ENCODE measurements around the gene KANK3. TPM values are rescaled to one million over a fixed set of nuclear protein-coding genes. Genes with fewer than 3 reads are reported as not detected.
"Not testable (repeated sequence)": the region's sequence is repeated elsewhere in the genome, so short reads cannot be mapped to it uniquely, and the experiment has no call there.

Gene KANK3
- total RNA-seq, 2 experiments from 2014 or later: 7.4 to 8.7 TPM

DNA sequence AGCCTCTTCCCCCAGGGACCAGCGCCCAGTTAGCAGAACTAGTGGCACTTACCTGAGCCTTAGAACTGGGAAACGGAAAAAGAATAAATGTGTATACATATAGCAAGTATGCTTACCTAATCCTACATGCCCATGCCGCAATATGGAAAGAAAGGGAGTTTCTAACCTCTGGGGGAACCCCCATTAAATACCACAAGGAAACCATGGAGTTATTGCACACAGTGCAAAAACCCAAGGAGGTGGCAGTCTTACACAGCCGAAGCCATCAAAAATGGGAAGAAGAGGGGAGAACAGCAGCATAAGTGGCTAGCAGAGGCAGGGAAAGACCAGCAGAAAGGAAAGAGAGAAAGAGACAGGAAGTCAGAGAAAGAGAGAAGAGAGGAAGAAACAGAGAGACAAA, 41.5 kb upstream of the KANK3 start:
- H3K4me3 Mint-ChIP-seq; H3K36me3 Mint-ChIP-seq (ENCODE audit: low read depth); DNase-seq; POLR2A ChIA-PET; CTCF ChIA-PET; H3K9me3 Mint-ChIP-seq; H3K27ac Mint-ChIP-seq; H3K27me3 Mint-ChIP-seq: not testable (repeated sequence)
- H3K4me1 Mint-ChIP-seq: peaks cover 14% of the 10 kb centered on the region

- POLR2A ChIA-PET: interaction anchor here (1.0 kb wide), 1 partner anchor 11 kb away, joined by 7 read pairs; the partner anchor contains the start of gene RAB11B
These were observed 36.3 kb upstream of the KANK3 start for GRCh38 chr19:8379156-8379891.

DNA sequence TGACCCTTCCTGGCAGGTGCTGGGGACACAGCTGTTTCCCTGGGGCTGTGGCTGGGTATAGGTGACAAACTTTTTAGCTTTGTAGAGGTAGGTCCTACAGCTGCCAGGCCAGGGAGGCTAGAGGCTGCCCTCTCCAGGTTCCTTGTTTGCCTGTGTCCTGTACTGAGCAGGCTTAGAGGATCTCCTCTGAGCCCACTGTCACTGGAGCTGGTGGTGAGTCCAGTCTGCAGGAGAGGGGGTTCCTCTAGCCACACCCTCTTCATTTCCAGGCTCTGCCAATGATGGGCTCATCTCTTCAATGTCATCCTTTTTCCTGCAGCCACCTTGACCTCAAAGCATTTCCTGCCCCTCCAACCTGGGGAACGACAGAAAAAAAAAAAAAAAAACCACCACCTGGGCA, 34.5 kb upstream of the KANK3 start:
- peaks cover 4% of the 10 kb centered on the region for H3K36me3 Mint-ChIP-seq (ENCODE audit: low read depth)
- POLR2A ChIA-PET: no interaction called here
- CTCF ChIA-PET: no interaction called here
- no peak overlapping the region for H3K4me3 Mint-ChIP-seq
- peaks cover 13% of the 10 kb centered on the region for H3K4me1 Mint-ChIP-seq
- no peak for DNase-seq
- no peaks in the 10 kb centered on the region for H3K27me3 Mint-ChIP-seq
- H3K9me3 Mint-ChIP-seq: no peaks in the 10 kb centered on the region
- H3K27ac Mint-ChIP-seq: no peak overlapping the region

More at GRCh38 chr19:8379156-8379891, 36.3 kb upstream of the KANK3 start:
- not testable (repeated sequence) for DNase-seq; H3K27me3 Mint-ChIP-seq; H3K9me3 Mint-ChIP-seq; H3K36me3 Mint-ChIP-seq (ENCODE audit: low read depth); H3K4me3 Mint-ChIP-seq; H3K27ac Mint-ChIP-seq
- CTCF ChIA-PET: interaction anchor here (0.9 kb wide), 1 partner anchor 25 kb away, joined by 3 read pairs; no protein-coding TSS in a partner anchor
- H3K4me1 Mint-ChIP-seq: peaks cover 13% of the 10 kb centered on the region

DNA sequence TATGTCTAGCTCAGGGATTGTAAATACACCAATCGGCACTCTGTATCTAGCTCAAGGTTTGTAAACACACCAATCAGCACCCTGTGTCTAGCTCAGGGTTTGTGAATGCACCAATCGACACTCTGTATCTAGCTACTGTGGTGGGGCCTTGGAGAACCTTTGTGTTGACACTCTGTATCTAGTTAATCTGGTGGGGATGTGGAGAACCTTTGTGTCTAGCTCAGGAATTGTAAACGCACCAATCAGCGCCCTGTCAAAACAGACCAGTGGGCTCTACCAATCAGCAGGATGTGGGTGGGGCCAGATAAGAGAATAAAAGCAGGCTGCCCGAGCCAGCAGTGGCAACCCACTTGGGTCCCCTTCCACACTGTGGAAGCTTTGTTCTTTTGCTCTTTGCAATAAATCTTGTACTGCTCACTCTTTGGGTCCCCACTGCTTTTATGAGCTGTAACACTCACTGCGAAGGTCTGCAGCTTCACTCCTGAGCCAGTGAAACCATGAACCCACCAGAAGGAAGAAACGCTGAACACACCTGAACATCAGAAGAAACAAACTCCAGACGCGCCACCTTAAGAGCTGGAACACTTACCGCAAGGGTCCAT, 33.4 kb upstream of the KANK3 start:
- H3K9me3 Mint-ChIP-seq; H3K27me3 Mint-ChIP-seq; POLR2A ChIA-PET; DNase-seq; H3K4me3 Mint-ChIP-seq; CTCF ChIA-PET; H3K36me3 Mint-ChIP-seq (ENCODE audit: low read depth); H3K27ac Mint-ChIP-seq: not testable (repeated sequence)
- H3K4me1 Mint-ChIP-seq: peaks cover 13% of the 10 kb centered on the region

DNA sequence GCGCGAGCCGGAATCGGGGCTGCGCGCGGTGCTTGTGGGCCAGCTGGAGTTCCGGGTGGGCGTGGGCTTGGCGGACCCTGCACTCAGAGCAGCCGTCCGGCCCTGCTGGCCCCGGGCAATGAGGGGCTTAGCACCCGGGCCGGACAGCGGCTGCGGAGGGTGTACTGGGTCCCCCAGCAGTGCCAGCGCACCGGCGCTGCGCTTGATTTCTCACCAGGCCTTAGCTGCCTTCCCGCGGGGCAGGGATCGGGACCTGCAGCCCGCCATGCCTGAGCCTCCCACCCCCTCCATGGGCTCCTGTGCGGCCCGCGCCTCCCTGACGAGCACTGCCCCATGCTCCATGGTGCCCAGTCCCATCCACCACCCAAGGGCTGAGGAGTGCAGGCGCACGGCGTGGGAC, 32.7 kb upstream of the KANK3 start:
- CTCF ChIA-PET; DNase-seq; H3K27me3 Mint-ChIP-seq; H3K36me3 Mint-ChIP-seq (ENCODE audit: low read depth); H3K4me3 Mint-ChIP-seq; H3K9me3 Mint-ChIP-seq; POLR2A ChIA-PET; H3K27ac Mint-ChIP-seq: not testable (repeated sequence)
- H3K4me1 Mint-ChIP-seq: peaks cover 13% of the 10 kb centered on the region

GRCh38 chr19:8373867-8374813, 31.1 kb upstream of the KANK3 start:
- Mint-ChIP-seq H3K4me1 (peaks cover 13% of the 10 kb centered on the region), H3K4me3 (no peak overlapping the region), H3K9me3 (no peaks in the 10 kb centered on the region), H3K27me3 (no peaks in the 10 kb centered on the region), H3K36me3 (ENCODE audit: low read depth) (peaks cover 4% of the 10 kb centered on the region), H3K27ac (no peak overlapping the region)
- ChIA-PET POLR2A (interaction anchor here (1.6 kb wide), 1 partner anchor 10 kb away, joined by 3 read pairs; the partner anchor contains the start of gene ANGPTL4), CTCF (no interaction called here)
- no peak for DNase-seq

DNA sequence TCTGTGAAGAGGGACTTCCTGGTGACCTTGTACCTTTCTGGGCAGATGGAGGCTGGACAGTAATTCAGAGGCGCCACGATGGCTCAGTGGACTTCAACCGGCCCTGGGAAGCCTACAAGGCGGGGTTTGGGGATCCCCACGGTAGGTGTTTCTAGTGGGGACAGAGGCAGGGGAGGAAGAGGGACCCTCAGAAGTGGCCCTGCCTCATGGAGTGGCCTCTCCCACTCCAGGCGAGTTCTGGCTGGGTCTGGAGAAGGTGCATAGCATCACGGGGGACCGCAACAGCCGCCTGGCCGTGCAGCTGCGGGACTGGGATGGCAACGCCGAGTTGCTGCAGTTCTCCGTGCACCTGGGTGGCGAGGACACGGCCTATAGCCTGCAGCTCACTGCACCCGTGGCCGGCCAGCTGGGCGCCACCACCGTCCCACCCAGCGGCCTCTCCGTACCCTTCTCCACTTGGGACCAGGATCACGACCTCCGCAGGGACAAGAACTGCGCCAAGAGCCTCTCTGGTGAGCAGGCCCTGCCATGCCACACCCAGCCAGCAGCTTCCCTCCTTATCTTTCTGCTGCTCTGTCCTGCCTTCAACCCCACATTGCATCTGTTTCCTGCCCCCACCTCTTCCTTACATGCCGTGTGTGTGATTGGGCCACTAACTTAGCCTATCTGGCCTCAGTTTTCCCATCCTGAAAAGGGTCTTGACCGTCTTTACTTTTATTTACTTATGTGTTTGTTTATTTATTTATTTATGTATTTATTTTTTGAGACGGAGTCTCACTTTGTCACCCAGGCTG, 28.1 kb upstream of the KANK3 start:
- ChIA-PET POLR2A (no interaction called here), CTCF (interaction anchor here (0.6 kb wide), 1 partner anchor 18 kb away, joined by 4 read pairs; no protein-coding TSS in a partner anchor)
- no peaks in the 10 kb centered on the region for H3K9me3 Mint-ChIP-seq
- no peaks in the 10 kb centered on the region for H3K36me3 Mint-ChIP-seq (ENCODE audit: low read depth)
- H3K27ac Mint-ChIP-seq: no peak overlapping the region
- no peak for DNase-seq
- no peak overlapping the region for H3K4me3 Mint-ChIP-seq
- H3K4me1 Mint-ChIP-seq: no peaks in the 10 kb centered on the region
- peaks cover 15% of the 10 kb centered on the region for H3K27me3 Mint-ChIP-seq

- Mint-ChIP-seq H3K27me3 (peaks cover 23% of the 10 kb centered on the region), H3K4me1 (no peaks in the 10 kb centered on the region), H3K36me3 (ENCODE audit: low read depth) (no peaks in the 10 kb centered on the region), H3K4me3 (no peak overlapping the region), H3K27ac (no peak overlapping the region), H3K9me3 (no peaks in the 10 kb centered on the region)
- ChIA-PET CTCF (interaction anchor here (0.6 to 1.2 kb wide), 2 partner anchors 16 to 17 kb away, joined by 3 to 4 read pairs; no protein-coding TSS in a partner anchor), POLR2A (interaction anchor here (0.6 kb wide), 1 partner anchor 59 kb away, joined by 3 read pairs; no protein-coding TSS in a partner anchor)
- DNase-seq: no peak
These were observed 27.3 kb upstream of the KANK3 start for GRCh38 chr19:8370176-8371010.

- POLR2A ChIA-PET: no interaction called here
- Mint-ChIP-seq H3K27me3 (peaks cover 39% of the 10 kb centered on the region), H3K36me3 (ENCODE audit: low read depth) (no peaks in the 10 kb centered on the region), H3K27ac (no peak overlapping the region), H3K4me1 (peaks cover 10% of the 10 kb centered on the region), H3K9me3 (no peaks in the 10 kb centered on the region), H3K4me3 (no peak overlapping the region)
- CTCF ChIA-PET: interaction anchor here (0.9 kb wide), 1 partner anchor 13 kb away, joined by 3 read pairs; no protein-coding TSS in a partner anchor
- no peak for DNase-seq
These were observed 24.4 kb upstream of the KANK3 start for GRCh38 chr19:8367327-8368001.

- DNase-seq: no peak
- Mint-ChIP-seq H3K4me1 (peaks cover 14% of the 10 kb centered on the region), H3K9me3 (no peaks in the 10 kb centered on the region), H3K27me3 (peaks cover 43% of the 10 kb centered on the region), H3K4me3 (no peak overlapping the region), H3K36me3 (ENCODE audit: low read depth) (no peaks in the 10 kb centered on the region), H3K27ac (no peak overlapping the region)
- ChIA-PET POLR2A (no interaction called here), CTCF (interaction anchor here (0.7 kb wide), 1 partner anchor 12 kb away, joined by 3 read pairs; no protein-coding TSS in a partner anchor)
These were observed 23.9 kb upstream of the KANK3 start for GRCh38 chr19:8366961-8367326.

- no peak overlapping the region for H3K4me3 Mint-ChIP-seq
- H3K27me3 Mint-ChIP-seq: peaks cover 46% of the 10 kb centered on the region
- no peak for DNase-seq
- no peak overlapping the region for H3K27ac Mint-ChIP-seq
- ChIA-PET POLR2A (no interaction called here), CTCF (interaction anchor here (0.7 kb wide), 1 partner anchor 11 kb away, joined by 3 read pairs; no protein-coding TSS in a partner anchor)
- peaks cover 16% of the 10 kb centered on the region for H3K4me1 Mint-ChIP-seq
- H3K36me3 Mint-ChIP-seq (ENCODE audit: low read depth): no peaks in the 10 kb centered on the region
- no peaks in the 10 kb centered on the region for H3K9me3 Mint-ChIP-seq
These were observed 23.1 kb upstream of the KANK3 start for GRCh38 chr19:8366121-8366581.

Measured in activated CD4-positive, alpha-beta memory T cell treated with anti-CD3 and anti-CD28 coated beads, Interleukin-2, amount 10 ng/mL, durations not matched to agents 7 days and 5 days (primary cell).